Activated CD8-positive, alpha-beta memory T cell treated with anti-CD3 and anti-CD28 coated beads for 4 hours (primary cell): Measurements from ENCODE around the gene PPFIA2.

Experiments
- DNase-seq, 2 donors: peaks; one replicate each; pipeline ENCODE4 v3.0.0-alpha.2; 2020; ENCODE audit warnings: low read depth in 2 of 2

The PPFIA2 gene

GRCh38 chr12:81347404-81347803 is 411.7 kb downstream of the PPFIA2 start:
- no peak for DNase-seq

DNA sequence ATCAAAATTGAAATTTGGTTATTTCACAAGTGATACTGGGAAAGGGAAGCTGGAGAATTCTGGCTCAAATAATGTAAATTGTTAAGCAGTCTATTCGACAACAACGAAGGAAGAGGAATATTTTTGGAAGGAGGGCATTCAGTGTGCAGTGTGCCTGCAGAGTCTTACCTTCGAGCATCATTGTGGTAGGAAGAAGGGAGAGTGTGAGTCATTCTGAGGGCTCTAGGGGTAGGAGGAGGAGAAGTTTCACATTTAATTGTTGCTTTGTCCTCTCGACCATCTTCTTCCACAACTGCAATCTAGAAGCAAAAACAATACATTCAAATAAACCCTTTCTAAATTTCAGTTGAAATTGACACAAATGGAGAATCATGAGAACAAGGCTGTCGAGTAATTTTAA is 418.2 kb downstream of the PPFIA2 start:
- no peak for DNase-seq

- no peak for DNase-seq
Measured at GRCh38 chr12:81339071-81339470, 420.1 kb downstream of the PPFIA2 start.

DNA sequence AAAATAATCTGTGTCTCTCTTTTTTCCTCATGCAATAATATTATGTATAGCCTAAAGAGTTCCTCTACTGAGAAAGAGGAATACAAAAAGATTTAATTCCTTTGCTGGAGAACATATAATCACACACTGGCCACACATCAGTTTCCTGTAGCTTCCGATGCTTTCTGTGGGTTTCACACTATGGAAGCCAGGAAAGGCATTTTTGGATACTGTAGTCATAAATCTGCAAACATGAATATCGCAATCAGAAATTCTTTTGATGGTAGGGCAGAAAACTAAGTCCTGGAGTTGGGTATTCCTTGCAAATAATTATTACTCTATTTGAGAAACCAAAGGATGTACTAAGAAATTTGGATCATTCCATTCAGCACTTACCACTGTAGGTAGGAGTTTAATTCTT is 421.3 kb downstream of the PPFIA2 start:
- no peak for DNase-seq

- DNase-seq, result no peak
Measured at GRCh38 chr12:81333812-81334211, 425.3 kb downstream of the PPFIA2 start.

GRCh38 chr12:81332054-81332453 is 427.1 kb downstream of the PPFIA2 start:
- DNase-seq, result no peak

GRCh38 chr12:81330480-81330879 is 428.7 kb downstream of the PPFIA2 start:
- no peak for DNase-seq

GRCh38 chr12:81329085-81329484 is 430.1 kb downstream of the PPFIA2 start:
- no peak for DNase-seq

- no peak for DNase-seq
Measured at GRCh38 chr12:81327425-81327824, 431.7 kb downstream of the PPFIA2 start.

GRCh38 chr12:81325086-81325485 is 434.1 kb downstream of the PPFIA2 start:
- no peak for DNase-seq

GRCh38 chr12:81314903-81315531 is 444.1 kb downstream of the PPFIA2 start:
- no peak for DNase-seq

DNA sequence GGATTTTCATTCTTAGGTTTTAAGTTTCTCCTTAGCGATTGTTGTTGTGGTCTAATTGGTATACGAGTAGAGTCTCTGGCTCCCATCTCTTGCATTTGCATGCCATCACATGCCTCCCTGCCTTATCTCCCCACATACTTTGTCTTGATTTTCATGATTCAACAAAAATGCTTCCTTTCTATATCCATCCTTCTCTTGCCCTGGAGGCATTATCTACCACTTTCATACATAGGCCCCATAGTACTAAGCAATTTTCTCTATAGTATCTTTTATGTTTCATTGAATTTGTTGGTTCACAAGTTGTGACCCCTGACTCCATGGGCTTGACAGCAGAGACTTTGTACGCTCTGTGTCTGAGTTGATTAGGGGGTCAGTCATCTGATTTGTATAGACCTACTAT is 455.2 kb downstream of the PPFIA2 start:
- no peak for DNase-seq

DNA sequence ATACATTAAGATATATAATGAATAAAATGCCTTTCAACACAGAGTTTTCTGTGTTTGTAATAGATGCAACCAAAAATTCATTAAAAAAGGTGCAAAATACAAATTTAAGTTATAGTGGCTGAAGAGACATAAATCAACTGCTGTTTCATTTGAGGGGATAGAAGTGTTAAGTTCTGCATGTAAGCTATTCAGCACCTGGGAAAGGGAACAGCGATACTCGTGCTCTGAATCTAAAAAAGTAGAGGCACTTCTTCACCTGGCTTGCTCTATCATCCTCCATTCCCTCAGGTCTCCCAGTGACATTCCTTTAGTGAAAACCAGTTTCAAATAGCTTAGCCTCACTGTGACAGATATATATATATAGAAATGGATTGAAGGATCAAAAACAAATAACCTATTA is 458.7 kb downstream of the PPFIA2 start:
- DNase-seq, result no peak

DNA sequence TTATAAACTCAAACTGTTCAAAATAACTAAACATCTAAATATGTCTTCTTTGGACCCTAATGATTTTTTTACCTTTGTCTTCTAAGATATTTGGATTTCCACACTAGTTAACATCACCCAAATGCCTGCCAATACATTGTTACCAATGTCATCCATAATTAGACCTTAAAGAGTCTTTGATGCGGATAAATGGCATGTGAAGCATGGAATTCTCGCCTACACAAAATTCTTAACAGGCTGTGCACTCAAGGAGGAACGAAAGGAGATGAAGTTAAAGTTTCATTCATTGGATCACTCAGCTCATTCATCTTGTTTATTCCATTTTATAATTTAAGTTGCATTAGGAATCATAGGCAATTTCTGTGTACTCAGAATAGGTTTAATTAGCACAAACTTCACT is 461.5 kb downstream of the PPFIA2 start:
- DNase-seq, result no peak

GRCh38 chr12:81296556-81297305 is 462.4 kb downstream of the PPFIA2 start:
- no peak for DNase-seq

DNA sequence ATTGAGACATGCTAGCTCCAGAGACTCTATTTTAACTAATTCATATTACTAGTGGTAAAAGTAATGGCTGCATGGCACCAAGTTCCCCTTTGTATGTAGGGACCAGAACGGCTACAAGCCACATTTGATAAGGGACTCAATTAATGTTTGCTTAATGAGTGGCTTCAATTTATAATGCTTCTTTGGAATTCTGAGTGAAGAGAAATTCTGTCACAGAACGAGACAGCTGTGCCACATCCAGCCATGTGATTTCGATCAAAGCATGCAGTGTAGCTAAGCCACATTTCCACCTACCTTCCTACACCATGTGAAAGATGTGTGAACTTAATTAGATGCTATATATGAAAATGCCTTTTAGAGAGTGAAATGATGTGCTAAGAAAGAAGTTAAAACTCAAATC is 463.9 kb downstream of the PPFIA2 start:
- DNase-seq, result no peak

- DNase-seq, result no peak
Measured at GRCh38 chr12:81294325-81295190, 464.6 kb downstream of the PPFIA2 start.

- no peak for DNase-seq
Measured at GRCh38 chr12:81288651-81289050, 470.5 kb downstream of the PPFIA2 start.

DNA sequence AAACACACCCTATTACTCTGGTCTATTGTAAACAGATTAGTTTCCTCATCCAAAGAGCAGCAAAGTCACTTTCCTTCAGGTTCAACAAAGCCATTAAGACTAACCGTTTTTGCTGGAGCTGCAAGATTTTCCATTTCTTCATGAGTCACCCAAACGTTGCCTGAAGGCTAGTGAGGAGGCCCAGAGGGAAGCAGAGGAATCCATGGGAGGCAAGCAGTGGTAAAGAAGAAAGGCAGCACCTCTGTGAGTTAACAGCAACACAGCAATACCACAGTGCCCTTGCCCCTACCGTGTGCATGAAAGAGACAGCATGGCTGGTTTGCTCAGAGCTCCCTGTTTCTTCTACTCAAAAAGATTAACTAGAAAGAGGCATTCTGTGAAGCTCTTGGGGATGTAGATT is 475.0 kb downstream of the PPFIA2 start:
- no peak for DNase-seq

- DNase-seq, result no peak
Measured at GRCh38 chr12:81274637-81275529, 484.3 kb downstream of the PPFIA2 start.

- DNase-seq, result no peak
Measured at GRCh38 chr12:81270385-81270784, 488.8 kb downstream of the PPFIA2 start.

- no peak for DNase-seq
Measured at GRCh38 chr12:81263072-81263471, 496.1 kb downstream of the PPFIA2 start.
